HEK293 (cell line): ENCODE results near the gene NOXO1.
A peak's percentile ranks its signal among the peaks of the same experiment; 100 is the strongest.

Experiments
- BCL6B ChIP-seq: fragments of 450-650 bp; formaldehyde crosslinking; IDR thresholded peaks from 2 replicates; pipeline ENCODE4 v1.5.1; 2017; ENCODE audit warnings: missing biosample characterization, missing genetic modification characterization
- IKZF3 ChIP-seq: fragments of 450-650 bp; IDR thresholded peaks from 2 replicates; pipeline ENCODE4 v1.5.0; 2018; ENCODE audit warnings: missing biosample characterization, mild to moderate bottlenecking, missing genetic modification characterization, moderate library complexity
- KLF17 ChIP-seq: fragments of 450-650 bp; formaldehyde crosslinking; IDR thresholded peaks from 2 replicates; pipeline ENCODE4 v1.5.1; 2016; ENCODE audit warnings: missing biosample characterization, missing genetic modification characterization
- KLF7 ChIP-seq: fragments of 450-650 bp; formaldehyde crosslinking; IDR thresholded peaks from 2 replicates; pipeline ENCODE4 v1.5.1; 2016; ENCODE audit warnings: missing biosample characterization, missing genetic modification characterization, borderline replicate concordance
- MEIS1 ChIP-seq: sonication (generic); formaldehyde crosslinking; IDR thresholded peaks from 2 replicates; pipeline ENCODE4 v1.8.1; 2022; ENCODE audit warnings: missing genetic modification reagents, mild to moderate bottlenecking, borderline replicate concordance
- OSR2 ChIP-seq: fragments of 450-650 bp; formaldehyde crosslinking; IDR thresholded peaks from 2 replicates; pipeline ENCODE4 v1.5.1; 2016; ENCODE audit warnings: missing biosample characterization, missing genetic modification characterization
- PATZ1 ChIP-seq: fragments of 450-650 bp; formaldehyde crosslinking; IDR thresholded peaks from 2 replicates; pipeline ENCODE4 v1.5.1; 2016; ENCODE audit warnings: missing biosample characterization, missing genetic modification characterization
- SP2 ChIP-seq: fragments of 450-650 bp; formaldehyde crosslinking; IDR thresholded peaks from 2 replicates; pipeline ENCODE4 v1.5.1; 2016; ENCODE audit warnings: missing biosample characterization, missing genetic modification characterization
- SP7 ChIP-seq: fragments of 450-650 bp; formaldehyde crosslinking; IDR thresholded peaks from 2 replicates; pipeline ENCODE4 v1.5.1; 2016; ENCODE audit warnings: missing biosample characterization, missing genetic modification characterization
- ZBTB26 ChIP-seq: fragments of 450-650 bp; formaldehyde crosslinking; optimal IDR thresholded peaks from 2 replicates; pipeline ENCODE3; 2016; ENCODE audit warnings: missing biosample characterization, mild to moderate bottlenecking, missing genetic modification characterization
- ZBTB44 ChIP-seq: fragments of 450-650 bp; IDR thresholded peaks from 2 replicates; pipeline ENCODE4 v1.5.1; 2018; ENCODE audit warnings: missing biosample characterization, mild to moderate bottlenecking, missing genetic modification characterization
- ZEB2 ChIP-seq: fragments of 450-650 bp; formaldehyde crosslinking; IDR thresholded peaks from 2 replicates; pipeline ENCODE4 v1.5.1; 2016; ENCODE audit warnings: missing biosample characterization, missing genetic modification characterization
- ZNF266 ChIP-seq: fragments of 450-650 bp; formaldehyde crosslinking; IDR thresholded peaks from 2 replicates; pipeline ENCODE4 v1.5.1; 2016; ENCODE audit warnings: missing biosample characterization, missing genetic modification characterization, low read depth
- ZNF274 ChIP-seq, 2 experiments: fragments of 200-500 bp in 1 of 2; fragments of 450-650 bp in 1 of 2; sonication (Bioruptor generic) in 1 of 2; formaldehyde crosslinking in 1 of 2; IDR thresholded peaks; 2 replicates each; pipeline versions ENCODE4 v1.5.1 to v1.6.1; 2014 to 2016; ENCODE audit warnings: borderline replicate concordance in 1 of 2, inconsistent platforms in 1 of 2, low read length in 1 of 2, missing biosample characterization in 1 of 2, missing genetic modification characterization in 1 of 2
- ZNF335 ChIP-seq: fragments of 450-650 bp; formaldehyde crosslinking; conservative IDR thresholded peaks from 2 replicates; pipeline ENCODE4 v1.5.1; 2016; ENCODE audit warnings: missing biosample characterization, missing genetic modification characterization
- ZNF37A ChIP-seq: fragments of 450-650 bp; IDR thresholded peaks from 2 replicates; pipeline ENCODE4 v1.5.1; 2018; ENCODE audit warnings: missing biosample characterization, missing genetic modification characterization
- ZNF398 ChIP-seq: fragments of 450-650 bp; formaldehyde crosslinking; IDR thresholded peaks from 2 replicates; pipeline ENCODE4 v1.5.1; 2017; ENCODE audit warnings: missing biosample characterization, missing genetic modification characterization
- ZNF629 ChIP-seq: fragments of 450-650 bp; formaldehyde crosslinking; IDR thresholded peaks from 2 replicates; pipeline ENCODE4 v1.5.1; 2017; ENCODE audit warnings: missing biosample characterization, missing genetic modification characterization
- ZNF692 ChIP-seq: fragments of 450-650 bp; formaldehyde crosslinking; IDR thresholded peaks from 2 replicates; pipeline ENCODE4 v1.5.1; 2016; ENCODE audit warnings: missing biosample characterization, missing genetic modification characterization
- ZNF76 ChIP-seq: fragments of 450-650 bp; formaldehyde crosslinking; IDR thresholded peaks from 2 replicates; pipeline ENCODE4; 2016; ENCODE audit warnings: low read depth, missing biosample characterization, missing genetic modification characterization, borderline replicate concordance
- ZSCAN16 ChIP-seq: fragments of 450-650 bp; formaldehyde crosslinking; IDR thresholded peaks from 2 replicates; pipeline ENCODE4 v1.5.1; 2016; ENCODE audit warnings: missing biosample characterization, missing genetic modification characterization
- ZXDB ChIP-seq: fragments of 450-650 bp; formaldehyde crosslinking; IDR thresholded peaks from 2 replicates; pipeline ENCODE4 v1.5.1; 2016; ENCODE audit warnings: missing biosample characterization, missing genetic modification characterization

NOXO1 gene

GRCh38 chr16:2015117-2015946, 34.1 kb upstream of the NOXO1 start (continued):
- TF ChIP-seq KLF7 = peak; percentile 98
- TF ChIP-seq SP7 (tag by site-specific recombination) = peak; percentile 59
- TF ChIP-seq ZSCAN16 (tag by site-specific recombination) = no peak
- no peak for TF ChIP-seq BCL6B (tag by site-specific recombination)
- TF ChIP-seq ZBTB26 = peak; percentile 33
- TF ChIP-seq ZNF76 (tag by site-specific recombination) = peak; percentile 27; the same call in 1 of the 2 replicates
- no peak for TF ChIP-seq ZNF266 (tag by site-specific recombination)
- TF ChIP-seq MEIS1 = no peak
- peak; percentile 77 for TF ChIP-seq ZNF335 (tag by site-specific recombination)
- peak; percentile 62 for TF ChIP-seq OSR2
- peak; percentile 72 for TF ChIP-seq SP2 (tag by site-specific recombination)
- TF ChIP-seq ZEB2 (tag by site-specific recombination) = peak; percentile 83
- TF ChIP-seq ZNF274 (IDR thresholded peaks at IDR 0.05; ENCODE audit: low read length) = no peak
- TF ChIP-seq ZNF274 (tag by site-specific recombination; IDR thresholded peaks at IDR 0.05; ENCODE audit: borderline replicate concordance) = no peak
- TF ChIP-seq ZNF398 = no peak
- TF ChIP-seq ZNF629 = peak; percentile 85
- peak; percentile 54 for TF ChIP-seq ZNF692
- TF ChIP-seq KLF17 = peak; percentile 71
- TF ChIP-seq ZXDB (tag by site-specific recombination) = peak; percentile 62
- TF ChIP-seq ZNF37A (tag by site-specific recombination) = no peak
- TF ChIP-seq ZBTB44 (tag by site-specific recombination) = peak; percentile 36; the same call in 1 of the 2 replicates
- peak; percentile 59; the same call in 1 of the 2 replicates for TF ChIP-seq PATZ1 (tag by site-specific recombination)
- TF ChIP-seq IKZF3 = peak; percentile 80
